VCaP (cell line): ENCODE measurements around the gene HSPB7.
"Not testable (repeated sequence)": the region's sequence is repeated elsewhere in the genome, so short reads cannot be mapped to it uniquely, and the experiment has no call there.

Source experiments
- H3K27ac ChIP-seq: fragments of 450-650 bp; 2 replicates; pipeline ENCODE4 v1.5.1; 2017
- TF ChIP-seq, protein P1 (sequence below): fragments of 450-650 bp; conservative IDR thresholded peaks from 2 replicates; pipeline ENCODE4 v1.5.1; 2017; ENCODE audit warnings: mild to moderate bottlenecking, moderate library complexity

Gene HSPB7

DNA sequence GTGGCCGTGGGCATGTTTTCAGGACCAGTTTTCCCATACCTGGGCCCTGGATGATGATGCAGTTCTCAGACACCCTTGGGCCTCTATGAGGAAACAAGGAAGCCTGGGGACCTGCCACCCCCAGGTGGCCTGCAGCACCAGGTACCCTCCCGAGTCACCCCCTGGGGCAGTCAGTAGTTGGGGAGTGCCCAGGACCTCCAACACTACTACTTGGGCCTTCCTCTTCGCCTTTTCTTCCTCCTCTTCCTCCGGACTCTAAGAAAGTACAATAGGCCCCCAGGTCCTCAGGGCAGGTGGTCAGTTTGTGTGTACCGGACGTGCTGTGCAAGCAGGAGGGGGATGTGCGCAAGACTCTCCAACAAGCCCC, 25.7 kb downstream of the HSPB7 start:
- TF ChIP-seq, protein P1, sequence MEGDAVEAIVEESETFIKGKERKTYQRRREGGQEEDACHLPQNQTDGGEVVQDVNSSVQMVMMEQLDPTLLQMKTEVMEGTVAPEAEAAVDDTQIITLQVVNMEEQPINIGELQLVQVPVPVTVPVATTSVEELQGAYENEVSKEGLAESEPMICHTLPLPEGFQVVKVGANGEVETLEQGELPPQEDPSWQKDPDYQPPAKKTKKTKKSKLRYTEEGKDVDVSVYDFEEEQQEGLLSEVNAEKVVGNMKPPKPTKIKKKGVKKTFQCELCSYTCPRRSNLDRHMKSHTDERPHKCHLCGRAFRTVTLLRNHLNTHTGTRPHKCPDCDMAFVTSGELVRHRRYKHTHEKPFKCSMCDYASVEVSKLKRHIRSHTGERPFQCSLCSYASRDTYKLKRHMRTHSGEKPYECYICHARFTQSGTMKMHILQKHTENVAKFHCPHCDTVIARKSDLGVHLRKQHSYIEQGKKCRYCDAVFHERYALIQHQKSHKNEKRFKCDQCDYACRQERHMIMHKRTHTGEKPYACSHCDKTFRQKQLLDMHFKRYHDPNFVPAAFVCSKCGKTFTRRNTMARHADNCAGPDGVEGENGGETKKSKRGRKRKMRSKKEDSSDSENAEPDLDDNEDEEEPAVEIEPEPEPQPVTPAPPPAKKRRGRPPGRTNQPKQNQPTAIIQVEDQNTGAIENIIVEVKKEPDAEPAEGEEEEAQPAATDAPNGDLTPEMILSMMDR: no peak
- no peak overlapping the region for H3K27ac ChIP-seq

DNA sequence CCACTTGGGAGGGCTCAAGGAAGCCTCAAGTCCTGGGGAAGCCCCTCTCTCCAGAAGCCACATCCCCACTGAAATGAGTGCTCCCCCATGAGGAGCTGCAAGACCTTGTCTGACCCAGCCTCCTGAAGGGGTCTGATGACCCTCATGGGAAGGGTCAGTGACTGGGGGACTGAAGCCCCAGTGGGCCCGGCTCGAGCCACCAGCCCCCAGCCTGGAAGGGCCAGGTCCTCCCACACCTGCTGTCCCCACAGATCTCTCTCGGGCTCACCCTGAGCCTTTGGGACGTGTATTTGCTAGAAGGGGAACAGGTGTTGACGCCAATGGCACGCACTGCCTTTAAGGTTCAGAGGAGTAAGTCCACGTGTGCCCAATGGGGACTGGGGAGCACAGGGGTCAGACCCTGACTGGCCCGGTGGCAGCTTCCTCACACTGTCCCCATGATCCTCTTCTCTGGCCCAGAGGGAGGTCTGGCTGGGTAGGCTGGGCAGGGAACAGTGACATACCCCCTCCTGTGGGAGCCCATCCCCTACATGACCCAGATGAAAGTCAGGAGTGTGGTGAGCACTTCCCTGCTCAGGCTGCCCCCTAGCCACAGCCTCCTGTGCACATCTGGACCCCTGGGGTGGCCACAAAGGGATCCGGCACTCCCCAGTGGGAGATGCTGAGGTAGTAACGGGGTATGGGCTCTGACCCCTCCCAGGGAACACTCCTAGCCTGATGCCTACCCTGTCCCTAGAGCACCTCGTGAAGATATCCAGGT, 26.2 kb downstream of the HSPB7 start:
- TF ChIP-seq, protein P1: no peak
- no peak overlapping the region for H3K27ac ChIP-seq

DNA sequence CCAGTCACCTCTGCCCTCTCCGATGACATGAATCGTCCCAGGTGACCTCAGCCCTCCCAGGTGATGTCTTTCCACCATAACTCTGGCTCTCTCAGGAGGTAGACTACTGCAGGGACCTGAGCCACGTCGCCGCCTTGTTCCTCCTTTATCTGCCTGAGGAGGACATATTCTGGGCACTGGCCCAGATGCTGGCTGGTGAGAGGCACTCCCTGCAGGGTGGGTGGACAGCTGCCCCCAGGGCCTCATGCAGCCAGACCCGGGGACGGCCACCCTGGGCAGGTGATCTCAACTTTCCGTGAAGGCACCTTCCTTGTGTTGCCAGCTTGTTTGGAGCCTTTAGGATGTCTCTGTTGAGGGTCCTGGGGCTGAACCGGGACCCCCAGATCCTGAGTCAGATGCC, 28.1 kb downstream of the HSPB7 start:
- no peak overlapping the region for H3K27ac ChIP-seq
- TF ChIP-seq, protein P1: no peak

DNA sequence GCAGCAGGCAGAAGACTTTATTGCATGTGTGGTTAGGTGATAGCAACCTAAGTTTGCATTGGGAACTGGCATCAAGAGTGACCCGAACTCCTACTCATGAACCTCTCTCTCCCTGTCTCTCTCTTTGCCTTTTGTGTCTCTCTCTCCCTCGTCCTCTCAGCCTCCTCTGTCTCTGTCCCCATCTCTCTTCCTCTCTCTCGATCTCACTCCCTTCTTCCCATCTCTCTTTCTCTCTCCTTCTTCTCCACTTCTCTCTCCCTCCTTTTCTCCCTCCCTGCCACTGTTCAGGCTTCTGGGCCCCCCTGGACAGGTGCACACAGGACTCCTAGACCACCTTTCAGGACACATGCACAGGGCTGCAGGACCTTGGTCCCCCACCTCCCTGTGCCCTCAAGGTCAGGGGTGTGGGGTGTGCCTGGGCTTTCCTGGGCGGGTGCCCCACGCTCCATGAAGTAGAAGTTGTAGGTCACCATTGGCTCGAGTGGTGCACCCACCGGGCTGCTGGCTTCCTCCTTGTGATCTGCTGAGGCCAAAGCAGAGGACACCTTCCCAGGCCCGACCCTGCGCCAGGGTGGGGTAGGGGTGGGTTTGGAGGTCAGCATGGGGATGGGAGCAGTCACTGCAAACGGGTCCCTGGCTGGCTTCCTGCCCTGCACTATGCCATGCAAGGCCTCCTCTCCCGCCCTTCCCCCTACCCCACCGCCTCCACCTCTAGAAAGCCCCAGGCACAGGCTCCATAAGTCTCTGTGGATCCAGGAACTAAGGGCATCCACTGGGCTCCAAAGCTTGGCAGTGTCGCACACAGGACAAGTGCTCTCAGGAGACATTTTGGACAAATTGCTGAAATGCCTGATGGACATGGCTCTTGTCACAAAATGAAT, 28.7 kb downstream of the HSPB7 start:
- H3K27ac ChIP-seq: no peak overlapping the region
- TF ChIP-seq, protein P1: no peak

DNA sequence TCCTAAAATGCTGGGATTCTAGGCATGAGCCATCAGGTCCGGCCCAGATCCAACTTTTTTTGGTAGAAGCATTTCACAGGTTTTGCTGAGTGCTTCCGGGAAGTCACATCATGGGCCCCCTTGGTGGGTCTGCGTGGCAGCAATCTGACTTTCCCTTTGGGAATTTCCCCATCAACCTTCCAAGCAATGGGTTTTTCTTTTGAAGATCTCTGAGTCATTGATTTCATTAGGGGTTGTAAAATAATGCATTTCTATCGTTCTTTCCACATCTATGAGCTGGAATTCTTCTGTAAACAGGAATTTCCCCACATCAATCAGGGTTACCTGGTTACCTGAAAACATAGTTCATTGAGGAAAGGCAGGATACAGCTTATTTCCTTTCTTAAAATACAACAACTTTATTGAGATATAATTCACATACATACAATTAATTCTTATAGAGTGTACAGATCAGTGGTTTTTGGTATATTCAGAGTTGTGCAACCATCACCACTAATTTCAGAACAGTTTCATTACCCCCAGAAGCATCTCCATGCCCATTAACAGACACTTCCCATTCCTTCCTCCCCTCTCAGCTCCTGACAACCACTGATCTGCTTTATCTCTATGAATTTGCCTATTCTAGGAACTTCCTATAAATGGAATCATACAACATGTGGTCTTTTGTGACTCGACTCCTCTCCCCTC, 32.1 kb downstream of the HSPB7 start:
- TF ChIP-seq, protein P1: no peak
- H3K27ac ChIP-seq: no peak overlapping the region

DNA sequence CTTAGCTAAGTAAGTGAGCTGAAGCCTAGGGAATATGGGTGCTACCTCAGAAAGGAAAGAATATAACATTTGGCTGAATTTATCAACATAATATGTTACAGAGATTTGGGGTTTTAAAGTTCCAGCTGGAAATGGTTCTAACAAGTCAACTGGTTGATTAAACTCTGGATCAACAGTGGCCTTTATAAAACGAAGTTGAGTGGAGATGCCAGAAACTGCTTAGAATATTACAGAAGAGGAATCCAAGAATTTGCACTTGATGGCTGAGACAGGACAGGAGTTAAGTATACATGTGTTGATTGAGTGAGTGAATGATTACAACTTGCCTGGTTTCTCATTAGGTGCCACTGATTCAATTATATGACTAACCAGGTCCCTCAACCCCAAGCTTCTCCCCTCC, 34.6 kb downstream of the HSPB7 start:
- TF ChIP-seq, protein P1: no peak
- H3K27ac ChIP-seq: no peak overlapping the region

DNA sequence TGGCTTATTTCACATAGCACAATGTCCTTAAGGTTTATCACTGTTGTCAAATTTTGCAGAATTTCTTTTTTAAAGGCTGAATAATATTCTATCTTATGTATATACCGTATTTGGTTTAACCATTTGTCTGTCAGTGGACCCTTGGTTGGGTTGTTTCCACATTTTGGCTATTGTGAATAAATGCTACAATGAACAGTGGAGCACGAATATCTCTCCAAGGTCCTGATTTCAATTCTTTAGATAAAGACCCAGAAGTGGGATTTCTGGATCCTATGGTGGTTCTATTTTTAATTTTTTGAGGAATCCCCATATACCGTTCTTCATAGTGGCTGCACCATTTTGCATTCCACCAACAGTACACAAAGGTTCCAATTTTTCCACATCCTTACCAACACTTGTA, 36.2 kb downstream of the HSPB7 start:
- no peak overlapping the region for H3K27ac ChIP-seq
- TF ChIP-seq, protein P1: no peak

DNA sequence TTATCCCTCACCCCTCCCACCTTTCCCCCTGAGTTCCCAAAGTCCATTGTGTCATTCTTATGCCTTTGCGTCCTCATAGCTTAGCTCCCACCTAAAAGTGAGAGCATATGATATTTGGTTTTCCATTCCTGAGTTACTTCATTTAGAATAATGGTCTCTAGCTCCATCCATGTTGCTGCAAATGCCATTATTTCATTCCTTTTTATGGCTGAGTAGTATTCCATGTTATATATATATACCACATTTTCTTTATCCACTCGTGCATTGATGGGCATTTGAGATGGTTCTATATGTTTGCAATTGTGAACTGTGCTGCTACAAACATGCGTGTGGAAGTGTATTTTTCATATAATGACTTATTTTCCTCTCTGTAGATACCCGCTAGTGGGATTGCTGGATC, 39.9 kb downstream of the HSPB7 start:
- not testable (repeated sequence) for H3K27ac ChIP-seq
